ENCODE results near the gene C1GALT1.
"Not testable (repeated sequence)": the region's sequence is repeated elsewhere in the genome, so short reads cannot be mapped to it uniquely, and the experiment has no call there.

Gene C1GALT1

GRCh38 chr7:7182156-7183060 is at the start of gene C1GALT1:
Gene C1GALT1, plus strand, starts transcription at chr7:7182544. Its CDS starts 51,776 bp downstream, at chr7:7234320.
- DNase-seq: peak; percentile 95

- DNase-seq: no peak
Measured at GRCh38 chr7:7134046-7134445, 48.3 kb upstream of the C1GALT1 start.

GRCh38 chr7:7135074-7135473 is 47.3 kb upstream of the C1GALT1 start:
- no peak for DNase-seq

- DNase-seq: not testable (repeated sequence)
Measured at GRCh38 chr7:7135924-7136323, 46.4 kb upstream of the C1GALT1 start.

- no peak for DNase-seq
Measured at GRCh38 chr7:7136466-7137381, 45.6 kb upstream of the C1GALT1 start.

- DNase-seq: no peak
Measured at GRCh38 chr7:7138897-7139296, 43.4 kb upstream of the C1GALT1 start.

GRCh38 chr7:7143404-7143803 is 38.9 kb upstream of the C1GALT1 start:
- not testable (repeated sequence) for DNase-seq

GRCh38 chr7:7145151-7145550 is 37.2 kb upstream of the C1GALT1 start:
- not testable (repeated sequence) for DNase-seq

GRCh38 chr7:7146837-7147236 is 35.5 kb upstream of the C1GALT1 start:
- DNase-seq: no peak

GRCh38 chr7:7148798-7149481 is 33.4 kb upstream of the C1GALT1 start:
- no peak for DNase-seq

- no peak for DNase-seq
Measured at GRCh38 chr7:7151285-7151684, 31.1 kb upstream of the C1GALT1 start.

- no peak for DNase-seq
Measured at GRCh38 chr7:7151865-7152264, 30.5 kb upstream of the C1GALT1 start.

GRCh38 chr7:7152315-7152714 is 30.0 kb upstream of the C1GALT1 start:
- DNase-seq: no peak

GRCh38 chr7:7154355-7154754 is 28.0 kb upstream of the C1GALT1 start:
- DNase-seq: not testable (repeated sequence)

- no peak for DNase-seq
Measured at GRCh38 chr7:7156663-7157062, 25.7 kb upstream of the C1GALT1 start.

- no peak for DNase-seq
Measured at GRCh38 chr7:7157177-7157886, 25.0 kb upstream of the C1GALT1 start.

GRCh38 chr7:7157887-7158271 is 24.5 kb upstream of the C1GALT1 start:
- DNase-seq: no peak

GRCh38 chr7:7159063-7159658 is 23.2 kb upstream of the C1GALT1 start:
- no peak for DNase-seq

- DNase-seq: no peak
Measured at GRCh38 chr7:7164591-7164990, 17.8 kb upstream of the C1GALT1 start.

- no peak for DNase-seq
Measured at GRCh38 chr7:7165372-7165771, 17.0 kb upstream of the C1GALT1 start.

- DNase-seq: no peak
Measured at GRCh38 chr7:7166318-7166717, 16.0 kb upstream of the C1GALT1 start.

- no peak for DNase-seq
Measured at GRCh38 chr7:7169296-7169695, 13.0 kb upstream of the C1GALT1 start.
